Panc1 (cell line): ENCODE data around the gene FCN1. TPM values are rescaled to one million over a fixed set of nuclear protein-coding genes. Genes with fewer than 3 reads are reported as not detected.

ENCODE experiments used
- ATAC-seq: fragments of 200-7000 bp; cut with Tn5 transposase; 2 replicates; pipeline ENCODE4 v1.9.1; 2020; ENCODE audit warnings: mild to moderate bottlenecking, moderate library complexity
- BruUV-seq: library from RNA; stranded (reverse); fragments of 400-500 nt; replicated peaks from 2 replicates; lab custom pipeline; 2021; lab: Mats Ljungman, UMichigan
- CTCF ChIA-PET: fragments of 300-600 bp; sonication (Branson Sonifier 250); formaldehyde crosslinking; loops from one replicate; lab custom pipeline; 2022; ENCODE audit warnings: antibody characterized with exemption; lab: Charles Lee
- POLR2A ChIA-PET: fragments of 300-600 bp; sonication (Branson Sonifier 250); formaldehyde crosslinking; loops from one replicate; lab custom pipeline; 2022; ENCODE audit warnings: antibody characterized with exemption; lab: Charles Lee
- DNase-seq: peaks from one replicate; pipeline ENCODE4 v3.0.0-alpha.2; 2010; ENCODE audit warnings: low read depth, low spot score
- H3K27ac ChIP-seq: 2 replicates; pipeline ENCODE4 v1.5.1; 2011; ENCODE audit warnings: mild to moderate bottlenecking, low read length, inconsistent platforms
- H3K27me3 ChIP-seq: fragments of 200-500 bp; sonication (Bioruptor generic); 2 replicates; pipeline ENCODE4 v1.6.0; 2014; ENCODE audit warnings: low read length, inconsistent platforms; ENCODE audit not compliant: control insufficient read depth, insufficient read depth
- H3K36me3 ChIP-seq: fragments of 200-500 bp; sonication (Bioruptor generic); 2 replicates; pipeline ENCODE4 v1.5.1; 2014; ENCODE audit warnings: inconsistent platforms, mild to moderate bottlenecking, low read length, moderate library complexity; ENCODE audit not compliant: control insufficient read depth, insufficient read depth
- H3K4me1 ChIP-seq: 2 replicates; pipeline ENCODE4 v1.5.1; 2011; ENCODE audit warnings: inconsistent platforms, mild to moderate bottlenecking, low read length, moderate library complexity; ENCODE audit not compliant: control insufficient read depth, insufficient read depth
- H3K4me3 ChIP-seq, 2 experiments: 2 replicates each; pipeline ENCODE4 v1.5.1; 2011 to 2012; ENCODE audit warnings: low read depth in 2 of 2, low read length in 2 of 2, mild to moderate bottlenecking in 2 of 2, inconsistent platforms in 1 of 2, moderate library complexity in 1 of 2
- H3K9me3 ChIP-seq: fragments of 200-500 bp; sonication (Bioruptor generic); 2 replicates; pipeline ENCODE4 v1.5.1; 2014; ENCODE audit warnings: low read depth, mild to moderate bottlenecking, inconsistent platforms, low read length, moderate library complexity; ENCODE audit not compliant: control insufficient read depth, insufficient read depth
- POLR2AphosphoS5 ChIP-seq: IDR thresholded peaks from 2 replicates; pipeline ENCODE4 v1.6.1; 2012; ENCODE audit warnings: mild to moderate bottlenecking, low read depth, low read length, moderate library complexity
- SIN3A ChIP-seq: IDR thresholded peaks from 2 replicates; pipeline ENCODE4 v1.6.1; 2012; ENCODE audit warnings: low read depth, mild to moderate bottlenecking, low read length, moderate library complexity, borderline replicate concordance; ENCODE audit not compliant: insufficient read depth
- TCF7L2 ChIP-seq: IDR thresholded peaks from 2 replicates; pipeline ENCODE4 v1.6.1; 2011; ENCODE audit warnings: mild to moderate bottlenecking, low read depth, low read length, inconsistent platforms
- in situ Hi-C: cut with HindIII; loops from 2 replicates; pipeline ENCODE4 v1.10.0; 2016; ENCODE audit warnings: low sequenced_read_pairs, low pct_unique_long_range_greater_than_20kb
- intact Hi-C: fragments of 100-400 bp; cut with micrococcal nuclease; formaldehyde crosslinking; loops from one replicate; pipeline ENCODE4 v1.10.0; 2022; ENCODE audit not compliant: unreplicated experiment
- total RNA-seq: library from RNA; stranded (reverse); gene quantifications from one replicate; pipeline ENCODE4 v1.2.1, GENCODE V29; 2021; ENCODE audit not compliant: unreplicated experiment
- TF ChIP-seq, protein P1 (sequence below): fragments of 450-650 bp; IDR thresholded peaks from 2 replicates; pipeline ENCODE4 v1.5.1; 2017; ENCODE audit warnings: mild to moderate bottlenecking
- TF ChIP-seq, protein P2 (sequence below), 2 experiments: IDR thresholded peaks; 2 replicates each; pipeline ENCODE4 v1.6.1; 2011 to 2012; ENCODE audit warnings: low read depth in 2 of 2, control low read depth in 1 of 2, low read length in 1 of 2, mild to moderate bottlenecking in 1 of 2, moderate library complexity in 1 of 2; ENCODE audit not compliant: insufficient read depth in 1 of 2

The FCN1 gene
- total RNA-seq, 1 experiment from 2014 or later = not detected

DNA sequence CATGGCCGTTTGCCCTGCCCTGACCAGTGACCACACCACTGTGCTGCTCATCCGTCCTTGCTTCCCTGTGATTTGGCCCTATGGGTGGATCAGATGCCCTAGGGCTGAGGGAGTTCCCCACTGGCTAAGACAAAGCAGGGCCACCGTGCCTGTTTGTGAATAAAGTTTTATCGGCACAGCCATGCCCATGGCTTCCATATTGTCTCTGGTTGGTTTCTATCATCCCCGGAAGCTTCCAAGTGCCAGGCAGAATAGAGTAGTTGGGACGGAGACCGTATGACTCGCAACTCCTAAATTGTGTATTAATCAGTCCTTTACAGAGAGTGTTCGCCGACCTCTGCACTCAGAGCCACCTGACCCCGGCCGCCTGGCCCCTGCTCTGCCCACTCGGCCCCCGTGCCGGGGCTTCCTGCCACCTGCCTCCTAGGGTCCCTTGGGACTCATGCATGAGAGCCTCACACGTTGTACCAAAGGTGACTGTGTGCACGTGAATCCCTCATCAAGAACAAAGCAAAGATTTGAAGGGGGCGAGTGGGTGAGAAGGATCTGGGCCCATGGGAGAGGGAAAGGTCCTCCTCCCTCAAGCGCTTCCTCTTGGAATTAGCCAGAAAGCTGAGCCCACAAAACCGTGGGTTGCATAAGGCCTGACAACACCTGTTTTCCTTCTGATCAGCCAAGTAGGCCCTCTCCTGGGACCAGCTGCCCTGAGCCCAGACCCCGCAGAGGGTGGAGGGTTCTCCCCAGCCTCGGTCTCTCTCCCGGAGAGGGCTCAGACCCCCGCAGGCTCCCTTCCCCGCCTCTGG, 48.8 kb downstream of the FCN1 start:
- Histone ChIP-seq H3K36me3 (no peaks in the 10 kb centered on the region), H3K9me3 (no peaks in the 10 kb centered on the region), H3K4me3 (no peak overlapping the region), H3K4me1 (no peaks in the 10 kb centered on the region), H3K27me3 (no peaks in the 10 kb centered on the region), H3K27ac (no peak overlapping the region)
- TF ChIP-seq, protein P1, sequence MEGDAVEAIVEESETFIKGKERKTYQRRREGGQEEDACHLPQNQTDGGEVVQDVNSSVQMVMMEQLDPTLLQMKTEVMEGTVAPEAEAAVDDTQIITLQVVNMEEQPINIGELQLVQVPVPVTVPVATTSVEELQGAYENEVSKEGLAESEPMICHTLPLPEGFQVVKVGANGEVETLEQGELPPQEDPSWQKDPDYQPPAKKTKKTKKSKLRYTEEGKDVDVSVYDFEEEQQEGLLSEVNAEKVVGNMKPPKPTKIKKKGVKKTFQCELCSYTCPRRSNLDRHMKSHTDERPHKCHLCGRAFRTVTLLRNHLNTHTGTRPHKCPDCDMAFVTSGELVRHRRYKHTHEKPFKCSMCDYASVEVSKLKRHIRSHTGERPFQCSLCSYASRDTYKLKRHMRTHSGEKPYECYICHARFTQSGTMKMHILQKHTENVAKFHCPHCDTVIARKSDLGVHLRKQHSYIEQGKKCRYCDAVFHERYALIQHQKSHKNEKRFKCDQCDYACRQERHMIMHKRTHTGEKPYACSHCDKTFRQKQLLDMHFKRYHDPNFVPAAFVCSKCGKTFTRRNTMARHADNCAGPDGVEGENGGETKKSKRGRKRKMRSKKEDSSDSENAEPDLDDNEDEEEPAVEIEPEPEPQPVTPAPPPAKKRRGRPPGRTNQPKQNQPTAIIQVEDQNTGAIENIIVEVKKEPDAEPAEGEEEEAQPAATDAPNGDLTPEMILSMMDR = no peak
- no peak for TF ChIP-seq TCF7L2
- TF ChIP-seq, protein P2, sequence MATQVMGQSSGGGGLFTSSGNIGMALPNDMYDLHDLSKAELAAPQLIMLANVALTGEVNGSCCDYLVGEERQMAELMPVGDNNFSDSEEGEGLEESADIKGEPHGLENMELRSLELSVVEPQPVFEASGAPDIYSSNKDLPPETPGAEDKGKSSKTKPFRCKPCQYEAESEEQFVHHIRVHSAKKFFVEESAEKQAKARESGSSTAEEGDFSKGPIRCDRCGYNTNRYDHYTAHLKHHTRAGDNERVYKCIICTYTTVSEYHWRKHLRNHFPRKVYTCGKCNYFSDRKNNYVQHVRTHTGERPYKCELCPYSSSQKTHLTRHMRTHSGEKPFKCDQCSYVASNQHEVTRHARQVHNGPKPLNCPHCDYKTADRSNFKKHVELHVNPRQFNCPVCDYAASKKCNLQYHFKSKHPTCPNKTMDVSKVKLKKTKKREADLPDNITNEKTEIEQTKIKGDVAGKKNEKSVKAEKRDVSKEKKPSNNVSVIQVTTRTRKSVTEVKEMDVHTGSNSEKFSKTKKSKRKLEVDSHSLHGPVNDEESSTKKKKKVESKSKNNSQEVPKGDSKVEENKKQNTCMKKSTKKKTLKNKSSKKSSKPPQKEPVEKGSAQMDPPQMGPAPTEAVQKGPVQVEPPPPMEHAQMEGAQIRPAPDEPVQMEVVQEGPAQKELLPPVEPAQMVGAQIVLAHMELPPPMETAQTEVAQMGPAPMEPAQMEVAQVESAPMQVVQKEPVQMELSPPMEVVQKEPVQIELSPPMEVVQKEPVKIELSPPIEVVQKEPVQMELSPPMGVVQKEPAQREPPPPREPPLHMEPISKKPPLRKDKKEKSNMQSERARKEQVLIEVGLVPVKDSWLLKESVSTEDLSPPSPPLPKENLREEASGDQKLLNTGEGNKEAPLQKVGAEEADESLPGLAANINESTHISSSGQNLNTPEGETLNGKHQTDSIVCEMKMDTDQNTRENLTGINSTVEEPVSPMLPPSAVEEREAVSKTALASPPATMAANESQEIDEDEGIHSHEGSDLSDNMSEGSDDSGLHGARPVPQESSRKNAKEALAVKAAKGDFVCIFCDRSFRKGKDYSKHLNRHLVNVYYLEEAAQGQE (IDR thresholded peaks at IDR 0.05; ENCODE audit: insufficient read depth in 1 of 2, low read depth in 2 of 2, low read length in 1 of 2) = no peak
- TF ChIP-seq SIN3A = no peak
- TF ChIP-seq POLR2AphosphoS5 = no peak
- ChIA-PET CTCF (no interaction called here), POLR2A (no interaction called here)
- no peak for DNase-seq
- in situ Hi-C loops (no loop called here), intact Hi-C loops (no loop called here)
- no peak for ATAC-seq
- BruUV-seq = no TSS peak

GRCh38 chr9:134867917-134868750, 49.6 kb downstream of the FCN1 start:
- intact Hi-C loops = no loop called here
- no peaks in the 10 kb centered on the region for H3K36me3 ChIP-seq
- no peak overlapping the region for H3K27ac ChIP-seq
- no peak for TF ChIP-seq SIN3A
- TF ChIP-seq, protein P2 (IDR thresholded peaks at IDR 0.05; ENCODE audit: insufficient read depth in 1 of 2, low read depth in 2 of 2, low read length in 1 of 2) = no peak
- no peak for TF ChIP-seq TCF7L2
- no peak for TF ChIP-seq POLR2AphosphoS5
- TF ChIP-seq, protein P1 = no peak
- no TSS peak for BruUV-seq
- H3K9me3 ChIP-seq = no peaks in the 10 kb centered on the region
- no peaks in the 10 kb centered on the region for H3K4me1 ChIP-seq
- CTCF ChIA-PET = no interaction called here
- no peak overlapping the region for H3K4me3 ChIP-seq
- in situ Hi-C loops = no loop called here
- POLR2A ChIA-PET = no interaction called here
- H3K27me3 ChIP-seq = no peaks in the 10 kb centered on the region
- no peak for ATAC-seq
- DNase-seq = no peak
